Measurements from ENCODE around the gene SLC50A1.
"Not testable (repeated sequence)": the region's sequence is repeated elsewhere in the genome, so short reads cannot be mapped to it uniquely, and the experiment has no call there.

Gene SLC50A1

DNA sequence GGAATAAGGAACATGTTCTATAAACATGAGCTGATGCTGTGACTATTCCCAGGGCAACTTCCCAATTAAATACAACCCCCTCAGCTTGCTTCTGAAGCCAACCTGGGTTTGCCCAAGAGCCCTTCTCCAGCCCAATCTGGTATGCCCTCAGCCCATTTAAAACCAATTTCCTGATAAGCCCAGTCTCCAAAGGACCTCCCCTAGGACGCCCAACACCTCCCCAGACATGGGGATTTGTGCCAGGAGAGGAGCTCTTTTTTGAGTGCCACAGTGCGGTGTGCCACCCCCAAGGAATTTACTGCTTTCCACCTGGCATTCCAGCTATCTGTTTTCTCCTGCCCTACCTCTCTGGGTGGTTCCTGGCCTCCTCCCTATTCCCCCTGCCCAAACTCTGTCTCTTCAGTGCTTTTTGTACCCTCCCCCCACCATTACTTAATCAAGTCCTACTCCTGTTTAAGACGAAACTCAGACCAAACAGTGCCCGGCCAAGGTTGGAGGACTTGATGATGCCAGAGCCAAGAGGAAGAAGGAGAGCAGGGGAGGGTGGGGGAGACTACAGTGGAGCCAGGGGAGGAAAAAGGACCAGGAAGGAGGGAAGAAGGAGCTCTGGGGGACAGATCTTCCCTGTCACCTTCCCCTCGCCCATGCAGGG, 19.4 kb upstream of the SLC50A1 start:
- no peak for DNase-seq (ENCODE audit: low read depth)
- TF ChIP-seq CTCF (IDR thresholded peaks at IDR 0.05; ENCODE audit: insufficient read depth, low read depth, low read length, missing control alignments), result no peak
- H3K4me3 ChIP-seq (ENCODE audit: low read length), result no peak overlapping the region

DNA sequence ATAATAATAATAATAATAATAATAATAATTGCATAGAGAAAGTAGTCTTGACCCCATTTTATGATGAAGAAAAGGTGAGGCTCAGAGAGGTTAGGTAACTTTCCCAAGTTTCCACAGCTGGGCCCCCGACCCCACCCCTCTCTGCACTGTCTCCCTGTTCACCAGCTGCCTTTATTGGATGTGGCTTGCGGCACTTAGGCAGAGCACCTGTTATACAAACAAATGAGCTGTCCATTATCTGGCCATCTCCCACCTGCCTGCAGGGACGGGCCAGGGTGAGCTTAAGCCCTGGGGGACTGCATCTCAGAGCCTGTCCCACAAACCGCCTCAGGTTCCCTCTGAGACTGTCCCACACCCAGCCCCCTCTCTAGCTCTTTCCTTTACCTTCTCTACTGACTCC, 18.0 kb upstream of the SLC50A1 start:
- H3K4me3 ChIP-seq (ENCODE audit: low read length), result no peak overlapping the region
- no peak for DNase-seq (ENCODE audit: low read depth)
- no peak for TF ChIP-seq CTCF (IDR thresholded peaks at IDR 0.05; ENCODE audit: insufficient read depth, low read depth, low read length, missing control alignments)

DNA sequence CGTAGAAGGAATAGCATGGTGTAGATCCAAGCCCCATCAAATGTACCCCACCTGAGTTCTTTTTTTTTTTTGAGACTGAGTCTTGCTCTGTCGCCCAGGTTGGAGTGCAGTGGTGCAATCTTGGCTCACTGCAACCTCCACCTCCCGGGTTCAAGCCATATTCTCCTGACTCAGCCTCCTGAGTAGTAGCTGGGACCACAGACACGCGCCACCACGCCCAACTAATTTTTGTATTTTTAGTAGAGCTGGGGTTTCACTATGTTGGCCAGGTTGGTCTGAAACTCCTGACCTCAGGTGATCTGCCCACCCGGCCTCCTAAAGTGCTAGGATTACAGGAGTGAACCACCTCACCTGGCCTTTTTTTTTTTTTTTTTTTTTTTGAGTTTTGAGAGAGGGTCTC, 17.6 kb upstream of the SLC50A1 start:
- DNase-seq (ENCODE audit: low read depth); H3K4me3 ChIP-seq (ENCODE audit: low read length): not testable (repeated sequence)

DNA sequence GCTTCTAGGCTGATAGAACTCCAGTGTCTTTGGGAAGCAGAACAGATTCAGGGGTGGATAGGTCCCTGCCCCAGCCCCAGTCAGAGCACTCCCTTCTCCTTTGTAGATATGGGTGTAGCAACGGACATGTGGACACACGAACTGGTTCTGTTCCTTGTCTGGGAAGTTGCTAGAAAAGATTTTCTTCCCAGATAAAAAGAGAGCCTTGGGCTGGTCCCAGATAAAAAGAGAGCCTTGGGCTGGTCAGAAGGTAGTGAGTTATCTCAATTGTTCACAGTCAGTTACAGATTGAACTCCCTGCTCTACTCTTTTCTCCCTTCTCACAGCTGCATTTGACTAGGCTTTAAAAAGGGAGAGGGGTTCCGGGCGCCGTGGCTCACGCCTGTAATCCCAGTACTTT, 15.4 kb upstream of the SLC50A1 start:
- no peak overlapping the region for H3K4me3 ChIP-seq (ENCODE audit: low read length)
- no peak for TF ChIP-seq CTCF (IDR thresholded peaks at IDR 0.05; ENCODE audit: insufficient read depth, low read depth, low read length, missing control alignments)
- DNase-seq (ENCODE audit: low read depth), result peak; percentile 36

- no peak overlapping the region for H3K4me3 ChIP-seq (ENCODE audit: low read length)
- DNase-seq (ENCODE audit: low read depth), result no peak
- no peak for TF ChIP-seq CTCF (IDR thresholded peaks at IDR 0.05; ENCODE audit: insufficient read depth, low read depth, low read length, missing control alignments)
These were observed 14.4 kb upstream of the SLC50A1 start for GRCh38 chr1:155121249-155121648.

GRCh38 chr1:155122308-155122707, 13.3 kb upstream of the SLC50A1 start:
- no peak overlapping the region for H3K4me3 ChIP-seq (ENCODE audit: low read length)
- DNase-seq (ENCODE audit: low read depth), result no peak
- no peak for TF ChIP-seq CTCF (IDR thresholded peaks at IDR 0.05; ENCODE audit: insufficient read depth, low read depth, low read length, missing control alignments)

GRCh38 chr1:155123801-155124200, 11.9 kb upstream of the SLC50A1 start:
- DNase-seq (ENCODE audit: low read depth), result peak; percentile 48
- no peak for TF ChIP-seq CTCF (IDR thresholded peaks at IDR 0.05; ENCODE audit: insufficient read depth, low read depth, low read length, missing control alignments)

More at GRCh38 chr1:155123801-155124200, 11.9 kb upstream of the SLC50A1 start:
- no peak overlapping the region for H3K4me3 ChIP-seq (ENCODE audit: low read length)

Data from epithelial cell of esophagus (primary cell).